ENCODE results near the gene STK11.
A peak's percentile ranks its signal among the peaks of the same experiment; 100 is the strongest.
"Not testable (repeated sequence)": the region's sequence is repeated elsewhere in the genome, so short reads cannot be mapped to it uniquely, and the experiment has no call there.

Gene STK11

GRCh38 chr19:1169411-1169791 lies 36.2 kb upstream of the STK11 start:
- no peak for DNase-seq

GRCh38 chr19:1169921-1170885 lies 35.4 kb upstream of the STK11 start:
- DNase-seq: no peak

GRCh38 chr19:1170938-1171754 lies 34.4 kb upstream of the STK11 start:
- DNase-seq: peak in 17 of 51 donors; percentile 2 to 41 (median 23)

GRCh38 chr19:1171755-1172352 lies 33.7 kb upstream of the STK11 start:
- DNase-seq: peak in 2 of 51 donors; percentile 15 to 37

- peak in 27 of 51 donors; percentile 7 to 60 (median 34) for DNase-seq
These were observed 33.0 kb upstream of the STK11 start for GRCh38 chr19:1172353-1173158.

GRCh38 chr19:1173159-1173844 lies 32.3 kb upstream of the STK11 start:
- DNase-seq: no peak

GRCh38 chr19:1173845-1174809 lies 31.5 kb upstream of the STK11 start, which contains the start of gene SBNO2:
Gene SBNO2, minus strand, starts transcription at chr19:1174268. Its CDS starts 19,992 bp downstream, at chr19:1154276.
- peak in 50 of 51 donors; percentile 12 to 87 (median 68) for DNase-seq

GRCh38 chr19:1177322-1178114 lies 28.1 kb upstream of the STK11 start:
- DNase-seq: no peak

- DNase-seq: no peak
These were observed 24.0 kb upstream of the STK11 start for GRCh38 chr19:1181606-1182005.

GRCh38 chr19:1182068-1182467 lies 23.5 kb upstream of the STK11 start:
- no peak for DNase-seq

GRCh38 chr19:1182727-1183126 lies 22.9 kb upstream of the STK11 start:
- no peak for DNase-seq

GRCh38 chr19:1183543-1184172 lies 21.9 kb upstream of the STK11 start:
- no peak for DNase-seq

GRCh38 chr19:1189419-1189818 lies 16.2 kb upstream of the STK11 start:
- DNase-seq: no peak

GRCh38 chr19:1199531-1199930 lies 6.0 kb upstream of the STK11 start:
- DNase-seq: no peak

GRCh38 chr19:1200614-1201013 lies 5.0 kb upstream of the STK11 start:
- not testable (repeated sequence) for DNase-seq

GRCh38 chr19:1206150-1206863 lies 729 bp downstream of the STK11 start:
- DNase-seq: no peak

Measured in hypothalamus (tissue), 51 donors.